HG03159 (cell line): ENCODE data around the gene IL1RAPL2.
"Not testable (repeated sequence)": the region's sequence is repeated elsewhere in the genome, so short reads cannot be mapped to it uniquely, and the experiment has no call there.

Experiments used
- ATAC-seq: cut with Tn5 transposase; IDR thresholded peaks from one replicate; pipeline ENCODE4 v1.9.1; 2021; ENCODE audit warnings: mild to moderate bottlenecking, moderate library complexity; ENCODE audit not compliant: unreplicated experiment

Gene IL1RAPL2

DNA sequence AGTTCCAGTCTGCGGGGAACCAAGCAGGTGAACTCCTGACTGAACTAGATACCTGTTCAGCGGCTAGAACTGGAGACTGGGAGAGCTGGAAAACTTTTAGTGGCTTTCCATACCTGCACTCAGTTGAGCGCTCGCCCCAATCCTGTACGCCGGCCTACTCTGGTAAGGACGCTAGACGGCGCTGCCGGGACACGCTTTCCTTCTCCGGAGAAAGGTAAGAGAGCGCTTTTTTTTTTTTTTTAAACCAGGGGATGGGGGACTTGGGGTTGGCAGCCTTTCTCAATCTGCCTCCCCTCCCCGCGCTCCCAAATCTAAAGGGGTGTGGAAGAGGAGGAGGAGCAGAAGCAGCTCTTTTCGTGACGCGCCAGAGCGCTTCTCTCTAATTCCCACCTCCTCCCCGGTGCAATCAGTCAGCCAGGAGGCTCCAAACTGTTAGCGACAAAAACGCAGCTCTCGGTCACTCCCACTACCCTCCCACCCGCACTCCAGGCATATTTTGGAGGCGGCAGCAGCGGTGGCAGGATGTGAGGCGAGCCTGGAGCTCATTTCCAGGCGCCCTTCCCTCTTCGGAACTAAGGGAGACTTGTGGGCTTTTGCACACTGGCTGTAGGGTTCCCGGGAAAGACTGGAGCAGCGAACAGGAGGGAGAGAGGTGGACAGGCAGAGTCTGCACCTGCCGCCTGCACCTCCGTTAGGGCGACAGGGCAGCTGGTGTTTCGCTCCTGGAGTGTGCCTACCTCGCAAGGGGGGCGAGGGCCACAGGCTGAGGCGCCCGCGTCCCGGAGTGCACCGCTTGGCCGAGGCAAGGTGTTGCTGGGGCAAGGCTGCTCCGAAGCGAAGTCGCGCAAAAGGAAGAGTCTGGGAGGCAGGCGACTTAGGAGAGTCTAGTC is at the start of gene IL1RAPL2:
IL1RAPL2 (plus strand) TSS at position 409 of the 890 bp plus-strand sequence.
- ATAC-seq: no peak

- no peak for ATAC-seq
Measured at GRCh38 chrX:104522386-104522785, 43.6 kb upstream of the IL1RAPL2 start.

DNA sequence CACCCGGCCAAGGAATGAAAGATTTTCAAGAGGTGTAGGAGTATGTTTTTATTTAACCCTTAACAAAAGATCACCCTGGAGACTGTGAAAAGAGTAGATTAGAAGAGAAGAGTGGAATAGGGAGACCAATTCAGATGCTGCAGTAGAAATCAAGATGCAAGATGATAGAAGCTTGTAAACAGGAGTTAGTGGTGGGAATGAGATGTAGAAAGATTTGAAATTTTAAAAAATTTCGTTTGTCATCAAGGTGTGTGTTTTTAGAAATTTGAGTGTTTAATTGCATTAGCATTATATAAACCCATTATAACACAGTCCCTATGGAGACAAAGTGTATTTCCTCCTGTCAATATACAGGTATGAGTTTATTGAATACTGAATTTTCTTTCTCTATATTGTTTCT is 42.1 kb upstream of the IL1RAPL2 start:
- no peak for ATAC-seq

GRCh38 chrX:104539081-104539480 is 26.9 kb upstream of the IL1RAPL2 start:
- no peak for ATAC-seq

DNA sequence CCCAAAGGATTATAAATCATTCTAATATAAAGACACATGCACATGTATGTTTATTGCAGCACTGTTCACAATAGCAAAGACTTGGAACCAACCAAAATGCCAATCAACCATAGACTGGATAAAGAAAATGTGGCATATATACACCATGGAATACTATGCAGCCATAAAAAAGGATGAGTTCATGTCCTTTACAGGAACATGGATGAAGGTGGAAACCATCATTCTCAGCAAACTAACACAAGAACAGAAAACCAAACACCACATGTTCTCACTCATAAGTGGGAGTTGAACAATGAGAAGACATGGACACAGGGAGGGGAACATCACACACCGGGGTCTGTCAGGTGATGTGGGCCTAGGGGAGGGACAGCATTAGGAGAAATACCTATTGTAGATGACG is 23.6 kb upstream of the IL1RAPL2 start:
- not testable (repeated sequence) for ATAC-seq

DNA sequence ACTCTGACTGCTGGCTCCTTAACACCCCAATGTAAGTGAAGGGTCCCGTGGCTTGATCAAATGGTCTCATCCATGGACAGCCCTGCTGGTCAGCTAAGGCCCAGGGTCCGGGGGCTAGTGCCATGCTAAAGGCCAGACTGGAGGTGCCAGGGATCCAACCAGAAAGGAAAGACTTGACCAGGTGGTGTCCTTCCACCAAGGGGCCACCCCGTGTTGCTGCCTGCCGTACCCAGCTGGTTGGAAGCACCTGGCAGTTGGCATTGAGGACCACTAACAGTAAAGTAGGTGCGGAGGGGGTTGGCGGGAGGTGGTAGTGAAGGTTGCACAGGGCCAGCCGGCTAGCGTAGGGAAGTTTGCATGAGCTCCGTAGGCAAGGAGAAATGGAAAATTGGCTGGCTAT is 1.7 kb upstream of the IL1RAPL2 start:
- no peak for ATAC-seq

DNA sequence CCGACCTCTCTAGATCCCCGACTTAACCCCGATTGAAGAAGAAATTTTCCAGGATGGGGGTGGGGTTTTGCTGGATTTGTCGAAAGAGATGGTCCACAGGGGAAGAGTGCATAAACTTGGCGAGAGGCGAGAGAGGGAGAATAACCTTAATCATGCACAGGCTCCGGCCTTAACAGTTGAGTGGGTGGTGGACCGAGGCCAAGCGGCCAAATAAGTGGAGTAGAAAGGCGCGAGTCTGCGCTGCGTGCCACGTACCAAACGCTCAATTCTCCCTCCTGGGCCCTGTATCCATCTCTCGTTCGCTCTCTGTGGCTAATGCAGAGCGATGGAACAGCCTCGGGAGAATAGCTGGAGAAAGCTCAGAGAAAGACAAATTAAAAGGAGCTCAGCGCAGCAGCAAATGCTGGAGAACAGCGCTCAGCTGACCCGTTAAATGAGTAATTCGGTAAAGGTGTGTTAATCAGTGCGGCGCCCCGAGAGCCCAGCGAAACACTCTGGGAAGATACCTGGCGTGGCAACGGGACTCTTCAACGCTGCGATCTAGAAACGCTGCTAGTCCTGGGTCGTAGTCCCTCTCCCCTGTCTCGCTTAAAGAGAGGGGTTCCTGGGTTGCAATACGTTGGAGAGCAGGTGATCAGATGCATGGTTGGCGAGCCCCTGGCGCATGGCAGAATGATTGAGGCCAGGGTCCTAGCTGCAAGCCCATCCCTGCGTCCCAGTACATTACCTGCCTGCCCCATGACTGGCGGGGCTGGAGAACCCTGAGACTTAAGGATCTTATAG is 887 bp upstream of the IL1RAPL2 start:
- ATAC-seq: no peak

GRCh38 chrX:104566681-104567501 is 892 bp downstream of the IL1RAPL2 start:
- no peak for ATAC-seq

DNA sequence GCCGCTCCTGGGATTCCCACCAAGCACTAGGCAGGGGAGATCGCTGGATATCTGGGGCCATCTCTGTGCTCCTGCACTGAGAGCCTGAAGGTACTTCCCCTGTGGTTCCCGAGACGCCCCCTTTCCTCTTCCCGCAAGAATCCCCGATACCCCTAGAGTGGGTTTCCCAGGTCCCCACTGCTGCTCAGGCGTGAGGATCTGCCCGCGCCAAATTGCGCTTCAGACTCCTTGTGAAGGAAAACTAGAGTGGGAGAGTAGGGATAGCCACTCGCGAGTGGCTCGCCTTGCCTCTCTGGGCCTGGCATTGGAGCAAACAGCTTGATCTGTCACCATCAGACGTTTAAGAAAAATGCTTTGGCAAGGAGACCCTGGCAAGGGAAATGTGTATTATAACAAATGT is 1.5 kb downstream of the IL1RAPL2 start:
- no peak for ATAC-seq

GRCh38 chrX:104568304-104568915 is 2.4 kb downstream of the IL1RAPL2 start:
- ATAC-seq: no peak

- ATAC-seq: no peak
Measured at GRCh38 chrX:104618106-104618895, 52.3 kb downstream of the IL1RAPL2 start.

DNA sequence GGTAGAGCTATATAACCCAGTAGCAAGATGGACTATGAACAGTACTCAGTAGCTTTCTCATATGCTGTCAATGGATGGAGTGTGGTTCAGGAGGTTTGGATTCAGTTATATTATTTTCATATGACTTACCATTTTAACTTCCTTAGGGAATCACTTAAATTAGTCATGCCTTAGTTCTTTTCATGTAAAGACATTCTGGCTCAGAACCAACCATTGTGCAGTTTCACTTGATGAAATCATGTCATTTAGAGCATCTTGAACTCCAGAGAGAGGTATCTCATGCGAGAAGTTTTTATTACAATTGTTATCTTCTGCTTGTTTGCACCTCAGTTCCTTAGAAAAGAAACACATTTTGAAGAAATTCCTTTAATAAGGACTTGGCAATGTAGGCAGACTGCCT is 55.8 kb downstream of the IL1RAPL2 start:
- ATAC-seq: no peak

GRCh38 chrX:104641176-104641575 is 75.2 kb downstream of the IL1RAPL2 start:
- ATAC-seq: no peak

DNA sequence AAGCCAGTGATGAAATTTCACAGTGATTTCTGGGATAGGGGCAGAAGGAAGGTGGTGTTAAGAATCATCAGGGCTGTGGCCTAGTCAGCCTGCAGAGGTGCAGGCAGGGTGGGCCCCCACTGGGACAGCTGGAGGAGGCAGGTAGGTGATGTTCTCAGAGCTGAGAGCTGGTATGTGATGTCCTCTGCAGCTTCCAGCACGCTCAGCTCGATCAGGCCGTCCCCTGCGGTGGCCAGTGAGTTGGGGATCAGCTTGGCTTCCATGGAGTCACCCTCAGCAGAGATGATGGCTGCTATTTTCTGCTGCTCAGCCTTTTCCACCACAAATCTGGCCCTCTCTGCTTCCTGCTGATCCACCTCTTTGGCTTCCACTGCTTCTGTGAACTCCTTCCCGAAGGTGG is 81.1 kb downstream of the IL1RAPL2 start:
- no peak for ATAC-seq

- no peak for ATAC-seq
Measured at GRCh38 chrX:104659005-104659744, 93.2 kb downstream of the IL1RAPL2 start.

- no peak for ATAC-seq
Measured at GRCh38 chrX:104660092-104660491, 94.1 kb downstream of the IL1RAPL2 start.

DNA sequence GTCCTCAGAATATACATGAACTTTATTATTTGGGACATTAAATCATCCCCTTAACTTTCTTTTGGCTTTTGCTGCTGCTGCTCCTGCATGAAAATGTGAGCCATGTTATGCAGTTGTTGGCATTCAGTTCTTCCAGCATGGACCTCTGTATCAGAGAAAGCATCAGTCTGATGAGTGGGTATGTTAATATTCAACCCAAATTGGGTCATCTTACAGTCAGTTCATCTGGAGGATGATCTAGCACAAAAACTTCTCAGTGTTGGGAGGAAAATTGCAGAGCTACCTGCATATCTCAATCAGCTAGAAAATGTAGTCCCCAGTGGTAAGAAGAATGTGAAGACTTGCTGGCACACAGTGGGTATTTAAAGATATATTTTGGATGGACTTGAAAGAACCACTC is 96.7 kb downstream of the IL1RAPL2 start:
- no peak for ATAC-seq

DNA sequence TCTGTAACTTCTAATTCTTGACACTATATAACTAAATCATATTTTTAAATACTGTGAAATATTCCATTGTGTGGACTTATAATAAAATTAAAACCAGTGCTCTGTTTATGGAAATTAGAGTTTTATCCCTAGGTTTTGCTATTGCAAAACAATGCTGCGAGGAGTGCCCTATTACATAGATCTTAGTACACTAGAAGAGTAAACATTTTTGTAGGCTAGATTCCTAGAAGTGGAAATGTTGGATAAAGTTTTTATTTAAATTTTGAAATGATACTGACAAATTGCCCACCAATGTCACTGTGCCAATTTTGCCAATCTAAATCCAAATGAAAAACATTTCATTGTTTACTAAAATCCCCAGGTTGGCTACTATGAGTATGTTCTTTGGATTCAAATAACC is 99.7 kb downstream of the IL1RAPL2 start:
- ATAC-seq: no peak

GRCh38 chrX:104668550-104668949 is 102.6 kb downstream of the IL1RAPL2 start:
- ATAC-seq: no peak
